OCI-LY3 (cell line): ENCODE results near the gene ZMYND8.

Experiments
- H2AFZ ChIP-seq: fragments of 200-600, 300-600 bp; shearing (Covaris generic); 2 replicates; pipeline ENCODE4 v1.6.0; 2014; ENCODE audit warnings: antibody characterized with exemption, low read depth, low read length
- H3K27ac ChIP-seq: fragments of 200-600, 300-600 bp; sonication (generic); 2 replicates; pipeline ENCODE4 v1.5.1; 2014; ENCODE audit warnings: mild to moderate bottlenecking, low read length, moderate library complexity, mixed read lengths
- H3K27me3 ChIP-seq: fragments of 200-600, 300-600 bp; sonication (generic); 2 replicates; pipeline ENCODE4 v1.6.1; 2014; ENCODE audit warnings: low read depth, low read length, mixed read lengths
- H3K36me3 ChIP-seq: fragments of 200-600, 300-600 bp; sonication (generic); replicated peaks from 2 replicates; pipeline ENCODE3; 2014; ENCODE audit warnings: low read depth, low read length, mixed read lengths
- H3K4me1 ChIP-seq: fragments of 300-600, 200-600 bp; sonication (generic); 2 replicates; pipeline ENCODE4 v1.6.1; 2014; ENCODE audit warnings: low read length, mixed read lengths
- H3K4me2 ChIP-seq: fragments of 200-600, 300-600 bp; sonication (generic); 2 replicates; pipeline ENCODE4 v1.6.1; 2014; ENCODE audit warnings: low read length, mixed read lengths
- H3K4me3 ChIP-seq: fragments of 300-600, 200-600 bp; sonication (generic); 2 replicates; pipeline ENCODE4 v1.5.1; 2014; ENCODE audit warnings: antibody characterized with exemption, mild to moderate bottlenecking, low read length, moderate library complexity
- H3K79me2 ChIP-seq: fragments of 300-600, 200-600 bp; shearing (Covaris generic); 2 replicates; pipeline ENCODE4 v1.6.1; 2014; ENCODE audit warnings: mild to moderate bottlenecking, low read length, mixed read lengths
- H3K9ac ChIP-seq: fragments of 300-600, 200-600 bp; shearing (Covaris generic); 2 replicates; pipeline ENCODE4 v1.6.0; 2014; ENCODE audit warnings: mild to moderate bottlenecking, low read length, moderate library complexity
- H3K9me3 ChIP-seq: fragments of 200-600, 300-600 bp; shearing (Covaris generic); 2 replicates; pipeline ENCODE4 v1.6.1; 2014; ENCODE audit warnings: low read length, mixed read lengths; ENCODE audit not compliant: insufficient read depth
- H4K20me1 ChIP-seq: fragments of 200-600, 300-600 bp; sonication (generic); 2 replicates; pipeline ENCODE4 v1.6.1; 2016; ENCODE audit warnings: low read length, mixed read lengths; ENCODE audit not compliant: insufficient read depth
- EZH2phosphoT487 ChIP-seq: fragments of 200-600 bp; shearing (Covaris generic); IDR thresholded peaks from 2 replicates; pipeline ENCODE4 v1.6.1; 2018; ENCODE audit warnings: antibody characterized with exemption, mixed run types, low read depth
- TF ChIP-seq, protein P1 (sequence below): fragments of 200-600, 300-600 bp; sonication (generic); IDR thresholded peaks from 2 replicates; pipeline ENCODE4 v1.5.1; 2014; ENCODE audit warnings: antibody characterized with exemption, low read length, low read depth

ZMYND8 gene

DNA sequence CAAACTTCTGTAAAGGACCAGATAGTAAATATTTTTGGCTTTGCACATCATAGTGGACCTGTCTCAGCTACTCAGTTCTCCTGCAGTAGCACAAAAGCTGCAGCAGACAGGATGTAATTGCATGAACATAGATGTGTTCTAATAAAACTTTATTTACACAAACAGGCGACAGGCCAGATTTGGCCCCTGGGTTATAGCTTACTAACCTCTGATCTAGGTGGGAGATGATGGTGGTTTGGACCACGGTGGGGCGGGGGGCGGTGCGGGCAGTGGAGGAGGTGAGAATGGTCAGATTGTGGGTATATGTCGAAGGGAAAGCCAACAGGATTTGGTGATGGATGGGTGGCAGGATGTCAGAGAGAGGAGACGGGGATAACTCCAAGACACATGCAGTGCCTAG lies 196.3 kb downstream of the ZMYND8 start:
- no peak overlapping the region for H3K27ac ChIP-seq

More for the DNA sequence above, 196.3 kb downstream of the ZMYND8 start:
- H3K36me3 ChIP-seq = no peaks in the 10 kb centered on the region
- H3K4me3 ChIP-seq = no peak overlapping the region
- H3K4me2 ChIP-seq = no peak overlapping the region
- H3K4me1 ChIP-seq = no peaks in the 10 kb centered on the region
- peaks cover 21% of the 10 kb centered on the region for H3K27me3 ChIP-seq
- no peaks in the 10 kb centered on the region for H3K9me3 ChIP-seq
- no peak overlapping the region for H3K9ac ChIP-seq
- H2AFZ ChIP-seq = no peak overlapping the region
- H4K20me1 ChIP-seq = no peaks in the 10 kb centered on the region
- no peaks in the 10 kb centered on the region for H3K79me2 ChIP-seq
- TF ChIP-seq, protein P1, sequence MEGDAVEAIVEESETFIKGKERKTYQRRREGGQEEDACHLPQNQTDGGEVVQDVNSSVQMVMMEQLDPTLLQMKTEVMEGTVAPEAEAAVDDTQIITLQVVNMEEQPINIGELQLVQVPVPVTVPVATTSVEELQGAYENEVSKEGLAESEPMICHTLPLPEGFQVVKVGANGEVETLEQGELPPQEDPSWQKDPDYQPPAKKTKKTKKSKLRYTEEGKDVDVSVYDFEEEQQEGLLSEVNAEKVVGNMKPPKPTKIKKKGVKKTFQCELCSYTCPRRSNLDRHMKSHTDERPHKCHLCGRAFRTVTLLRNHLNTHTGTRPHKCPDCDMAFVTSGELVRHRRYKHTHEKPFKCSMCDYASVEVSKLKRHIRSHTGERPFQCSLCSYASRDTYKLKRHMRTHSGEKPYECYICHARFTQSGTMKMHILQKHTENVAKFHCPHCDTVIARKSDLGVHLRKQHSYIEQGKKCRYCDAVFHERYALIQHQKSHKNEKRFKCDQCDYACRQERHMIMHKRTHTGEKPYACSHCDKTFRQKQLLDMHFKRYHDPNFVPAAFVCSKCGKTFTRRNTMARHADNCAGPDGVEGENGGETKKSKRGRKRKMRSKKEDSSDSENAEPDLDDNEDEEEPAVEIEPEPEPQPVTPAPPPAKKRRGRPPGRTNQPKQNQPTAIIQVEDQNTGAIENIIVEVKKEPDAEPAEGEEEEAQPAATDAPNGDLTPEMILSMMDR = no peak
- TF ChIP-seq EZH2phosphoT487 = no peak
